Neural progenitor cell (in vitro differentiated cells): ENCODE measurements around the gene TCEA3.

Experiments used
- CTCF ChIP-seq: fragments of 200-600 bp; sonication (generic); IDR thresholded peaks from 2 replicates; pipeline ENCODE4 v1.5.1; 2017; ENCODE audit warnings: antibody characterized with exemption, mild to moderate bottlenecking
- EZH2 ChIP-seq: fragments of 200-600 bp; sonication (generic); IDR thresholded peaks from 2 replicates; pipeline ENCODE4 v1.6.1; 2017; ENCODE audit warnings: antibody characterized with exemption, mild to moderate bottlenecking, moderate library complexity

- TF ChIP-seq EZH2 = no peak
- no peak for TF ChIP-seq CTCF
These were observed 29.0 kb upstream of the TCEA3 start for GRCh38 chr1:23453455-23454000.
